Transverse colon (tissue), 4 donors: ENCODE results near the gene ANKRD11.

Source experiments
- CTCF ChIP-seq, 5 experiments: fragments of 200-600 bp in 3 of 5; fragments of 450-650 bp in 2 of 5; sonication (generic) in 3 of 5; IDR thresholded peaks; 1 replicate in 2 of 5; 2 replicates in 3 of 5; pipeline ENCODE4 v1.5.1; 2016 to 2017; ENCODE audit warnings: antibody characterized with exemption in 5 of 5, inconsistent platforms in 3 of 5, mild to moderate bottlenecking in 2 of 5, moderate library complexity in 1 of 5
- POLR2A ChIP-seq: fragments of 450-650 bp; IDR thresholded peaks from one replicate; pipeline ENCODE4 v1.6.1; 2016; ENCODE audit warnings: antibody characterized with exemption, mild to moderate bottlenecking, moderate library complexity
- POLR2AphosphoS5 ChIP-seq, 3 donors: sonication (generic); formaldehyde crosslinking; IDR thresholded peaks; one replicate each; pipeline ENCODE4 v1.6.1; 2016; ENCODE audit warnings: antibody characterized with exemption in 3 of 3

GRCh38 chr16:89323120-89323960 lies 167.0 kb downstream of the ANKRD11 start:
- TF ChIP-seq CTCF (IDR thresholded peaks at IDR 0.05), result no peak
- TF ChIP-seq POLR2A, result no peak
- no peak for TF ChIP-seq POLR2AphosphoS5 (IDR thresholded peaks at IDR 0.05)
